ENCODE data around the gene KRTAP5-7.

GRCh38 chr11:71564430-71564829 is 37.4 kb downstream of the KRTAP5-7 start:
- TF ChIP-seq MAX (IDR thresholded peaks at IDR 0.05) (no peak), EGR1 (IDR thresholded peaks at IDR 0.05) (no peak), TAF1 (IDR thresholded peaks at IDR 0.05; ENCODE audit: low read depth) (no peak), YY1 (IDR thresholded peaks at IDR 0.05; ENCODE audit: low read depth) (no peak), REST (IDR thresholded peaks at IDR 0.05; ENCODE audit: low read depth) (no peak), CREB1 (IDR thresholded peaks at IDR 0.05; ENCODE audit: low read depth) (no peak), FOXM1 (IDR thresholded peaks at IDR 0.05; ENCODE audit: borderline replicate concordance, low read depth) (no peak)
